GM23338 (cell line): ENCODE measurements around the gene CCDC70. TPM values are rescaled to one million over a fixed set of nuclear protein-coding genes. Genes with fewer than 3 reads are reported as not detected.

ENCODE experiments used
- ATAC-seq: fragments of 200-7000 bp; cut with Tn5 transposase; 3 replicates; pipeline ENCODE4 v1.9.1; 2020
- DNase-seq: peaks from one replicate; pipeline ENCODE4 v3.0.0-alpha.2; 2015; ENCODE audit warnings: low spot score
- H2AFZ ChIP-seq: fragments of 200-600 bp; sonication (generic); 2 replicates; pipeline ENCODE4 v1.8.0; 2016; ENCODE audit warnings: antibody characterized with exemption, mild to moderate bottlenecking, moderate library complexity
- H3F3A ChIP-seq: fragments of 200-600 bp; sonication (generic); replicated peaks from 2 replicates; pipeline ENCODE4 v1.8.0; 2017; ENCODE audit warnings: antibody characterized with exemption, mixed run types, low read depth
- H3K27ac ChIP-seq: fragments of 200-600 bp; sonication (generic); 2 replicates; pipeline ENCODE4 v1.6.1; 2016; ENCODE audit warnings: low read depth
- H3K27me3 ChIP-seq: fragments of 200-600 bp; sonication (generic); 2 replicates; pipeline ENCODE4 v1.8.0; 2016; ENCODE audit warnings: mild to moderate bottlenecking, mixed run types, moderate library complexity; ENCODE audit not compliant: insufficient read depth
- H3K36me3 ChIP-seq: fragments of 200-600 bp; sonication (generic); 2 replicates; pipeline ENCODE4 v1.8.0; 2016; ENCODE audit warnings: mild to moderate bottlenecking; ENCODE audit not compliant: insufficient read depth
- H3K4me1 ChIP-seq: fragments of 200-600 bp; sonication (generic); 2 replicates; pipeline ENCODE4 v1.8.0; 2016; ENCODE audit warnings: mild to moderate bottlenecking, moderate library complexity; ENCODE audit not compliant: insufficient read depth
- H3K4me2 ChIP-seq: fragments of 200-600 bp; sonication (generic); 2 replicates; pipeline ENCODE4 v1.7.1; 2017; ENCODE audit warnings: mixed run types
- H3K4me3 ChIP-seq: fragments of 200-600 bp; sonication (generic); 2 replicates; pipeline ENCODE4 v1.6.1; 2016; ENCODE audit warnings: mixed run types
- H3K79me2 ChIP-seq: fragments of 200-600 bp; sonication (generic); replicated peaks from 2 replicates; pipeline ENCODE4 v1.8.0; 2017; ENCODE audit warnings: mild to moderate bottlenecking; ENCODE audit not compliant: insufficient read depth
- H3K9me2 ChIP-seq: fragments of 200-600 bp; sonication (generic); 2 replicates; pipeline ENCODE4 v1.8.0; 2017; ENCODE audit not compliant: insufficient read depth
- H4K20me1 ChIP-seq: fragments of 200-600 bp; sonication (generic); replicated peaks from 2 replicates; pipeline ENCODE4 v1.8.0; 2017; ENCODE audit warnings: mild to moderate bottlenecking; ENCODE audit not compliant: insufficient read depth
- H3K27ac Mint-ChIP-seq: 2 replicates; pipeline ENCODE4 v1.8.0; 2020; ENCODE audit warnings: inconsistent platforms, mild to moderate bottlenecking, moderate library complexity, mixed read lengths
- H3K27me3 Mint-ChIP-seq: 3 replicates; pipeline ENCODE4 v1.8.0; 2022; ENCODE audit warnings: low read depth, mild to moderate bottlenecking, moderate library complexity, mixed read lengths, inconsistent platforms; ENCODE audit not compliant: insufficient read depth, poor library complexity
- H3K36me3 Mint-ChIP-seq: 3 replicates; pipeline ENCODE4 v1.8.0; 2021; ENCODE audit warnings: low read depth, mild to moderate bottlenecking, inconsistent platforms, moderate library complexity, mixed read lengths
- H3K4me1 Mint-ChIP-seq: 3 replicates; pipeline ENCODE4 v1.8.0; 2020; ENCODE audit warnings: mild to moderate bottlenecking, inconsistent platforms, mixed read lengths
- H3K4me3 Mint-ChIP-seq: 3 replicates; pipeline ENCODE4 v1.8.0; 2021; ENCODE audit warnings: moderate library complexity, mild to moderate bottlenecking, inconsistent platforms, mixed read lengths
- H3K9me3 Mint-ChIP-seq: 3 replicates; pipeline ENCODE4 v1.8.0; 2020; ENCODE audit warnings: moderate library complexity, mild to moderate bottlenecking, inconsistent platforms, mixed read lengths
- CREB1 ChIP-seq: fragments of 250-450 bp; sonication (Bioruptor Pico); IDR thresholded peaks from 2 replicates; pipeline ENCODE4 v1.5.0; 2020; ENCODE audit warnings: low read depth, mild to moderate bottlenecking, moderate library complexity
- POLR2AphosphoS5 ChIP-seq: IDR thresholded peaks from 2 replicates; pipeline ENCODE4 v1.6.1; 2016; ENCODE audit warnings: antibody characterized with exemption, low read depth
- STAT1 ChIP-seq: IDR thresholded peaks from one replicate; pipeline ENCODE4 v1.6.1; 2016; ENCODE audit warnings: antibody characterized with exemption; ENCODE audit not compliant: unreplicated experiment
- polyA plus RNA-seq: library from polyadenylated mRNA; unstranded; fragments of >200 nt; fragmentation: Nextera tagmentation; extraction: Ambion mirVana; gene quantifications from 2 replicates; pipeline ENCODE4 v1.2.1, GENCODE V29; 2016
- total RNA-seq: library from RNA; depleted of rRNA; stranded (reverse); fragments of >200 nt; shearing (Covaris generic); gene quantifications from 2 replicates; pipeline ENCODE4 v1.2.3, GENCODE V29; 2014
- TF ChIP-seq, protein P1 (sequence below): fragments of 250-450 bp; sonication (Bioruptor Pico); IDR thresholded peaks from 2 replicates; pipeline ENCODE4 v1.5.0; 2020; ENCODE audit warnings: mild to moderate bottlenecking, moderate library complexity
- TF ChIP-seq, protein P2 (sequence below), 2 experiments: fragments of 200-600 bp in 1 of 2; sonication (generic) in 1 of 2; conservative IDR thresholded peaks; 2 replicates each; pipeline versions ENCODE4 v1.5.1 to v1.6.1; 2016 to 2017; ENCODE audit warnings: antibody characterized with exemption in 2 of 2, low read depth in 2 of 2, mild to moderate bottlenecking in 2 of 2, moderate library complexity in 1 of 2
- TF ChIP-seq, protein P3 (sequence below): IDR thresholded peaks from 2 replicates; pipeline ENCODE4 v1.6.1; 2016; ENCODE audit warnings: antibody characterized with exemption
- TF ChIP-seq, protein P4 (sequence below): IDR thresholded peaks from one replicate; pipeline ENCODE4 v1.6.1; 2018; ENCODE audit warnings: antibody characterized with exemption; ENCODE audit not compliant: unreplicated experiment

The CCDC70 gene
- total and polyA plus RNA-seq, 2 experiments from 2014 or later = not detected

GRCh38 chr13:51831519-51831918, 30.2 kb upstream of the CCDC70 start (continued):
- TF ChIP-seq, protein P1, sequence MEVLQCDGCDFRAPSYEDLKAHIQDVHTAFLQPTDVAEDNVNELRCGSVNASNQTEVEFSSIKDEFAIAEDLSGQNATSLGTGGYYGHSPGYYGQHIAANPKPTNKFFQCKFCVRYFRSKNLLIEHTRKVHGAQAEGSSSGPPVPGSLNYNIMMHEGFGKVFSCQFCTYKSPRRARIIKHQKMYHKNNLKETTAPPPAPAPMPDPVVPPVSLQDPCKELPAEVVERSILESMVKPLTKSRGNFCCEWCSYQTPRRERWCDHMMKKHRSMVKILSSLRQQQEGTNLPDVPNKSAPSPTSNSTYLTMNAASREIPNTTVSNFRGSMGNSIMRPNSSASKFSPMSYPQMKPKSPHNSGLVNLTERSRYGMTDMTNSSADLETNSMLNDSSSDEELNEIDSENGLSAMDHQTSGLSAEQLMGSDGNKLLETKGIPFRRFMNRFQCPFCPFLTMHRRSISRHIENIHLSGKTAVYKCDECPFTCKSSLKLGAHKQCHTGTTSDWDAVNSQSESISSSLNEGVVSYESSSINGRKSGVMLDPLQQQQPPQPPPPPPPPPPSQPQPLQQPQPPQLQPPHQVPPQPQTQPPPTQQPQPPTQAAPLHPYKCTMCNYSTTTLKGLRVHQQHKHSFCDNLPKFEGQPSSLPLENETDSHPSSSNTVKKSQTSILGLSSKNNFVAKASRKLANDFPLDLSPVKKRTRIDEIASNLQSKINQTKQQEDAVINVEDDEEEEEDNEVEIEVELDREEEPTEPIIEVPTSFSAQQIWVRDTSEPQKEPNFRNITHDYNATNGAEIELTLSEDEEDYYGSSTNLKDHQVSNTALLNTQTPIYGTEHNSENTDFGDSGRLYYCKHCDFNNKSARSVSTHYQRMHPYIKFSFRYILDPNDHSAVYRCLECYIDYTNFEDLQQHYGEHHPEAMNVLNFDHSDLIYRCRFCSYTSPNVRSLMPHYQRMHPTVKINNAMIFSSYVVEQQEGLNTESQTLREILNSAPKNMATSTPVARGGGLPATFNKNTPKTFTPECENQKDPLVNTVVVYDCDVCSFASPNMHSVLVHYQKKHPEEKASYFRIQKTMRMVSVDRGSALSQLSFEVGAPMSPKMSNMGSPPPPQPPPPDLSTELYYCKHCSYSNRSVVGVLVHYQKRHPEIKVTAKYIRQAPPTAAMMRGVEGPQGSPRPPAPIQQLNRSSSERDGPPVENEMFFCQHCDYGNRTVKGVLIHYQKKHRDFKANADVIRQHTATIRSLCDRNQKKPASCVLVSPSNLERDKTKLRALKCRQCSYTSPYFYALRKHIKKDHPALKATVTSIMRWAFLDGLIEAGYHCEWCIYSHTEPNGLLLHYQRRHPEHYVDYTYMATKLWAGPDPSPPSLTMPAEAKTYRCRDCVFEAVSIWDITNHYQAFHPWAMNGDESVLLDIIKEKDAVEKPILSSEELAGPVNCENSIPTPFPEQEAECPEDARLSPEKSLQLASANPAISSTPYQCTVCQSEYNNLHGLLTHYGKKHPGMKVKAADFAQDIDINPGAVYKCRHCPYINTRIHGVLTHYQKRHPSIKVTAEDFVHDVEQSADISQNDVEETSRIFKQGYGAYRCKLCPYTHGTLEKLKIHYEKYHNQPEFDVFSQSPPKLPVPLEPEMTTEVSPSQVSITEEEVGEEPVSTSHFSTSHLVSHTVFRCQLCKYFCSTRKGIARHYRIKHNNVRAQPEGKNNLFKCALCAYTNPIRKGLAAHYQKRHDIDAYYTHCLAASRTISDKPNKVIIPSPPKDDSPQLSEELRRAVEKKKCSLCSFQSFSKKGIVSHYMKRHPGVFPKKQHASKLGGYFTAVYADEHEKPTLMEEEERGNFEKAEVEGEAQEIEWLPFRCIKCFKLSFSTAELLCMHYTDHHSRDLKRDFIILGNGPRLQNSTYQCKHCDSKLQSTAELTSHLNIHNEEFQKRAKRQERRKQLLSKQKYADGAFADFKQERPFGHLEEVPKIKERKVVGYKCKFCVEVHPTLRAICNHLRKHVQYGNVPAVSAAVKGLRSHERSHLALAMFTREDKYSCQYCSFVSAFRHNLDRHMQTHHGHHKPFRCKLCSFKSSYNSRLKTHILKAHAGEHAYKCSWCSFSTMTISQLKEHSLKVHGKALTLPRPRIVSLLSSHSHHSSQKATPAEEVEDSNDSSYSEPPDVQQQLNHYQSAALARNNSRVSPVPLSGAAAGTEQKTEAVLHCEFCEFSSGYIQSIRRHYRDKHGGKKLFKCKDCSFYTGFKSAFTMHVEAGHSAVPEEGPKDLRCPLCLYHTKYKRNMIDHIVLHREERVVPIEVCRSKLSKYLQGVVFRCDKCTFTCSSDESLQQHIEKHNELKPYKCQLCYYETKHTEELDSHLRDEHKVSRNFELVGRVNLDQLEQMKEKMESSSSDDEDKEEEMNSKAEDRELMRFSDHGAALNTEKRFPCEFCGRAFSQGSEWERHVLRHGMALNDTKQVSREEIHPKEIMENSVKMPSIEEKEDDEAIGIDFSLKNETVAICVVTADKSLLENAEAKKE (CRISPR knock-in tag) = no peak
- TF ChIP-seq CREB1 = no peak

- Mint-ChIP-seq H3K4me3 (no peak overlapping the region), H3K9me3 (no peaks in the 10 kb centered on the region), H3K27me3 (peaks cover 2% of the 10 kb centered on the region), H3K36me3 (no peaks in the 10 kb centered on the region), H3K4me1 (peaks cover 9% of the 10 kb centered on the region; the same call in 1 of the 3 replicates), H3K27ac (no peak overlapping the region)
- Histone ChIP-seq H3K27me3 (no peaks in the 10 kb centered on the region), H3F3A (no peaks in the 10 kb centered on the region), H2AFZ (no peak overlapping the region), H3K4me2 (no peak overlapping the region), H3K4me1 (0 out of 2 replicates have a peak, but pooled peaks cover 3% of the 10 kb centered on the region), H3K27ac (no peak overlapping the region), H3K9me2 (no peaks in the 10 kb centered on the region), H3K4me3 (no peak overlapping the region), H3K36me3 (no peaks in the 10 kb centered on the region), H3K79me2 (no peaks in the 10 kb centered on the region), H4K20me1 (no peaks in the 10 kb centered on the region)
- TF ChIP-seq, protein P2, sequence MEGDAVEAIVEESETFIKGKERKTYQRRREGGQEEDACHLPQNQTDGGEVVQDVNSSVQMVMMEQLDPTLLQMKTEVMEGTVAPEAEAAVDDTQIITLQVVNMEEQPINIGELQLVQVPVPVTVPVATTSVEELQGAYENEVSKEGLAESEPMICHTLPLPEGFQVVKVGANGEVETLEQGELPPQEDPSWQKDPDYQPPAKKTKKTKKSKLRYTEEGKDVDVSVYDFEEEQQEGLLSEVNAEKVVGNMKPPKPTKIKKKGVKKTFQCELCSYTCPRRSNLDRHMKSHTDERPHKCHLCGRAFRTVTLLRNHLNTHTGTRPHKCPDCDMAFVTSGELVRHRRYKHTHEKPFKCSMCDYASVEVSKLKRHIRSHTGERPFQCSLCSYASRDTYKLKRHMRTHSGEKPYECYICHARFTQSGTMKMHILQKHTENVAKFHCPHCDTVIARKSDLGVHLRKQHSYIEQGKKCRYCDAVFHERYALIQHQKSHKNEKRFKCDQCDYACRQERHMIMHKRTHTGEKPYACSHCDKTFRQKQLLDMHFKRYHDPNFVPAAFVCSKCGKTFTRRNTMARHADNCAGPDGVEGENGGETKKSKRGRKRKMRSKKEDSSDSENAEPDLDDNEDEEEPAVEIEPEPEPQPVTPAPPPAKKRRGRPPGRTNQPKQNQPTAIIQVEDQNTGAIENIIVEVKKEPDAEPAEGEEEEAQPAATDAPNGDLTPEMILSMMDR (conservative IDR thresholded peaks at IDR 0.05; ENCODE audit: low read depth in 2 of 2) = peak; percentile 42 to 79
- TF ChIP-seq, protein P3, sequence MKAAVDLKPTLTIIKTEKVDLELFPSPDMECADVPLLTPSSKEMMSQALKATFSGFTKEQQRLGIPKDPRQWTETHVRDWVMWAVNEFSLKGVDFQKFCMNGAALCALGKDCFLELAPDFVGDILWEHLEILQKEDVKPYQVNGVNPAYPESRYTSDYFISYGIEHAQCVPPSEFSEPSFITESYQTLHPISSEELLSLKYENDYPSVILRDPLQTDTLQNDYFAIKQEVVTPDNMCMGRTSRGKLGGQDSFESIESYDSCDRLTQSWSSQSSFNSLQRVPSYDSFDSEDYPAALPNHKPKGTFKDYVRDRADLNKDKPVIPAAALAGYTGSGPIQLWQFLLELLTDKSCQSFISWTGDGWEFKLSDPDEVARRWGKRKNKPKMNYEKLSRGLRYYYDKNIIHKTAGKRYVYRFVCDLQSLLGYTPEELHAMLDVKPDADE = no peak
- TF ChIP-seq STAT1 = no peak
- TF ChIP-seq POLR2AphosphoS5 = no peak
- TF ChIP-seq, protein P4, sequence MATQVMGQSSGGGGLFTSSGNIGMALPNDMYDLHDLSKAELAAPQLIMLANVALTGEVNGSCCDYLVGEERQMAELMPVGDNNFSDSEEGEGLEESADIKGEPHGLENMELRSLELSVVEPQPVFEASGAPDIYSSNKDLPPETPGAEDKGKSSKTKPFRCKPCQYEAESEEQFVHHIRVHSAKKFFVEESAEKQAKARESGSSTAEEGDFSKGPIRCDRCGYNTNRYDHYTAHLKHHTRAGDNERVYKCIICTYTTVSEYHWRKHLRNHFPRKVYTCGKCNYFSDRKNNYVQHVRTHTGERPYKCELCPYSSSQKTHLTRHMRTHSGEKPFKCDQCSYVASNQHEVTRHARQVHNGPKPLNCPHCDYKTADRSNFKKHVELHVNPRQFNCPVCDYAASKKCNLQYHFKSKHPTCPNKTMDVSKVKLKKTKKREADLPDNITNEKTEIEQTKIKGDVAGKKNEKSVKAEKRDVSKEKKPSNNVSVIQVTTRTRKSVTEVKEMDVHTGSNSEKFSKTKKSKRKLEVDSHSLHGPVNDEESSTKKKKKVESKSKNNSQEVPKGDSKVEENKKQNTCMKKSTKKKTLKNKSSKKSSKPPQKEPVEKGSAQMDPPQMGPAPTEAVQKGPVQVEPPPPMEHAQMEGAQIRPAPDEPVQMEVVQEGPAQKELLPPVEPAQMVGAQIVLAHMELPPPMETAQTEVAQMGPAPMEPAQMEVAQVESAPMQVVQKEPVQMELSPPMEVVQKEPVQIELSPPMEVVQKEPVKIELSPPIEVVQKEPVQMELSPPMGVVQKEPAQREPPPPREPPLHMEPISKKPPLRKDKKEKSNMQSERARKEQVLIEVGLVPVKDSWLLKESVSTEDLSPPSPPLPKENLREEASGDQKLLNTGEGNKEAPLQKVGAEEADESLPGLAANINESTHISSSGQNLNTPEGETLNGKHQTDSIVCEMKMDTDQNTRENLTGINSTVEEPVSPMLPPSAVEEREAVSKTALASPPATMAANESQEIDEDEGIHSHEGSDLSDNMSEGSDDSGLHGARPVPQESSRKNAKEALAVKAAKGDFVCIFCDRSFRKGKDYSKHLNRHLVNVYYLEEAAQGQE = no peak
- DNase-seq = peak; percentile 43
- ATAC-seq = peak; percentile 90
Observed at GRCh38 chr13:51832471-51833152, 29.2 kb upstream of the CCDC70 start.
